Neural cell (in vitro differentiated cells): ENCODE results near the gene HDHD3. TPM values are rescaled to one million over a fixed set of nuclear protein-coding genes. Genes with fewer than 3 reads are reported as not detected.

ENCODE experiments used
- H2AFZ ChIP-seq: fragments of 200-600, 300-800 bp; sonication (generic), shearing (Covaris generic); 2 replicates; pipeline ENCODE4 v1.6.0; 2014; ENCODE audit warnings: low read depth, mild to moderate bottlenecking, antibody characterized with exemption, low read length, moderate library complexity
- H3F3A ChIP-seq: fragments of 200-600 bp; shearing (Covaris generic); 2 replicates; pipeline ENCODE4 v1.6.1; 2016; ENCODE audit warnings: mild to moderate bottlenecking, moderate library complexity, mixed read lengths, antibody characterized with exemption, low read length; ENCODE audit not compliant: insufficient read depth, poor library complexity, severe bottlenecking
- H3K27ac ChIP-seq: fragments of 200-600, 300-800 bp; sonication (generic), shearing (Covaris generic); 2 replicates; pipeline ENCODE4 v1.5.1; 2014; ENCODE audit warnings: mild to moderate bottlenecking, low read length, moderate library complexity
- H3K27me3 ChIP-seq: fragments of 300-800, 200-600 bp; sonication (generic), shearing (Covaris generic); 2 replicates; pipeline ENCODE4 v1.6.0; 2014; ENCODE audit warnings: mild to moderate bottlenecking, low read depth, low read length, moderate library complexity; ENCODE audit not compliant: insufficient read depth
- H3K36me3 ChIP-seq: fragments of 300-800, 200-600 bp; sonication (generic), shearing (Covaris generic); 2 replicates; pipeline ENCODE4 v1.5.1; 2014; ENCODE audit warnings: mild to moderate bottlenecking, antibody characterized with exemption, low read length, moderate library complexity; ENCODE audit not compliant: insufficient read depth
- H3K4me2 ChIP-seq: fragments of 300-800, 200-600 bp; sonication (generic), shearing (Covaris generic); 2 replicates; pipeline ENCODE4 v1.6.0; 2014; ENCODE audit warnings: mild to moderate bottlenecking, low read length
- H3K4me3 ChIP-seq: fragments of 300-800, 200-600 bp; sonication (generic), shearing (Covaris generic); 2 replicates; pipeline ENCODE4 v1.5.1; 2014; ENCODE audit warnings: mild to moderate bottlenecking, low read length, moderate library complexity
- H3K79me2 ChIP-seq: fragments of 200-600 bp; shearing (Covaris generic); replicated peaks from 2 replicates; pipeline ENCODE4 v1.6.0; 2014; ENCODE audit warnings: mild to moderate bottlenecking, low read length, moderate library complexity; ENCODE audit not compliant: insufficient read depth
- H3K9ac ChIP-seq: fragments of 300-800, 200-600 bp; sonication (generic), shearing (Covaris generic); 2 replicates; pipeline ENCODE4 v1.6.1; 2016; ENCODE audit warnings: mild to moderate bottlenecking, low read length, mixed read lengths
- H3K9me2 ChIP-seq: fragments of 200-600 bp; shearing (Covaris generic); 2 replicates; pipeline ENCODE4 v1.6.1; 2016; ENCODE audit warnings: mild to moderate bottlenecking, low read length, mixed read lengths; ENCODE audit not compliant: insufficient read depth
- H3K9me3 ChIP-seq: fragments of 200-600, 300-800 bp; sonication (generic), shearing (Covaris generic); 2 replicates; pipeline ENCODE4 v1.6.1; 2016; ENCODE audit warnings: mild to moderate bottlenecking, mixed run types, low read length, moderate library complexity, mixed read lengths
- H4K20me1 ChIP-seq: fragments of 200-600 bp; shearing (Covaris generic); 2 replicates; pipeline ENCODE4 v1.6.1; 2016; ENCODE audit warnings: mild to moderate bottlenecking, mixed run types; ENCODE audit not compliant: insufficient read depth
- CTCF ChIP-seq: fragments of 450-650 bp; IDR thresholded peaks from 2 replicates; pipeline ENCODE4 v1.5.1; 2014; ENCODE audit warnings: antibody characterized with exemption, mild to moderate bottlenecking, moderate library complexity; ENCODE audit not compliant: poor library complexity, severe bottlenecking
- EP300 ChIP-seq: fragments of 450-650 bp; conservative IDR thresholded peaks from 2 replicates; pipeline ENCODE4 v1.6.1; 2014; ENCODE audit warnings: antibody characterized with exemption, mild to moderate bottlenecking, moderate library complexity; ENCODE audit not compliant: poor library complexity, severe bottlenecking
- EZH2 ChIP-seq: fragments of 200-600, 300-800 bp; shearing (Covaris generic), sonication (generic); IDR thresholded peaks from 2 replicates; pipeline ENCODE4 v1.6.1; 2014; ENCODE audit warnings: antibody characterized with exemption, low read length, borderline replicate concordance, mild to moderate bottlenecking; ENCODE audit not compliant: insufficient read depth, poor library complexity, severe bottlenecking
- MXI1 ChIP-seq: fragments of 450-650 bp; conservative IDR thresholded peaks from 2 replicates; pipeline ENCODE4 v1.6.1; 2014; ENCODE audit warnings: antibody characterized with exemption, mild to moderate bottlenecking; ENCODE audit not compliant: poor library complexity, severe bottlenecking
- POLR2AphosphoS5 ChIP-seq: IDR thresholded peaks from 2 replicates; pipeline ENCODE4 v1.6.1; 2012
- RAD21 ChIP-seq: fragments of 450-650 bp; conservative IDR thresholded peaks from 2 replicates; pipeline ENCODE4 v1.6.1; 2014; ENCODE audit warnings: antibody characterized with exemption, mild to moderate bottlenecking, moderate library complexity
- REST ChIP-seq: IDR thresholded peaks from 2 replicates; pipeline ENCODE4 v1.6.1; 2012; ENCODE audit warnings: borderline replicate concordance
- SMC3 ChIP-seq: fragments of 450-650 bp; conservative IDR thresholded peaks from 2 replicates; pipeline ENCODE4 v1.6.1; 2014; ENCODE audit warnings: antibody characterized with exemption, mild to moderate bottlenecking, moderate library complexity; ENCODE audit not compliant: poor library complexity
- TAF1 ChIP-seq: IDR thresholded peaks from 2 replicates; pipeline ENCODE4 v1.6.1; 2012; ENCODE audit warnings: low read depth
- polyA plus RNA-seq: library from polyadenylated mRNA; depleted of rRNA; stranded (reverse); fragments of >200 nt; gene quantifications from 2 replicates; pipeline ENCODE4 v1.2.3, GENCODE V29; 2014

The HDHD3 gene
- polyA plus RNA-seq, 1 donor from 2014 or later, result 31.2 TPM

GRCh38 chr9:113364951-113365350 lies 11.8 kb downstream of the HDHD3 start:
- TF ChIP-seq SMC3 (no peak), MXI1 (no peak), RAD21 (no peak), CTCF (no peak), POLR2AphosphoS5 (no peak), EP300 (no peak)
- Histone ChIP-seq H4K20me1 (no peaks in the 10 kb centered on the region), H3K4me3 (no peak overlapping the region), H3K79me2 (no peaks in the 10 kb centered on the region), H3K9me2 (no peaks in the 10 kb centered on the region), H3K9me3 (no peaks in the 10 kb centered on the region), H3K9ac (no peak overlapping the region), H3K27me3 (no peaks in the 10 kb centered on the region), H3K36me3 (no peaks in the 10 kb centered on the region), H3K4me2 (no peak overlapping the region), H3F3A (no peaks in the 10 kb centered on the region), H2AFZ (no peak overlapping the region), H3K27ac (no peak overlapping the region)

- H3K27ac ChIP-seq, result no peak overlapping the region
- H3K9me3 ChIP-seq, result no peaks in the 10 kb centered on the region
- no peak for TF ChIP-seq SMC3
- no peak for TF ChIP-seq CTCF
- TF ChIP-seq EZH2, result no peak
- TF ChIP-seq REST, result no peak
- TF ChIP-seq MXI1, result no peak
- TF ChIP-seq TAF1, result no peak
- TF ChIP-seq EP300, result no peak
- no peak for TF ChIP-seq RAD21
- no peak for TF ChIP-seq POLR2AphosphoS5
- no peaks in the 10 kb centered on the region for H3F3A ChIP-seq
- H3K36me3 ChIP-seq, result no peaks in the 10 kb centered on the region
- H2AFZ ChIP-seq, result no peak overlapping the region
- no peaks in the 10 kb centered on the region for H3K27me3 ChIP-seq
- no peaks in the 10 kb centered on the region for H3K79me2 ChIP-seq
- H3K4me2 ChIP-seq, result no peak overlapping the region
- no peak overlapping the region for H3K4me3 ChIP-seq
- no peak overlapping the region for H3K9ac ChIP-seq
- H4K20me1 ChIP-seq, result no peaks in the 10 kb centered on the region
- no peaks in the 10 kb centered on the region for H3K9me2 ChIP-seq
These were observed 13.4 kb downstream of the HDHD3 start for GRCh38 chr9:113363336-113363735.
